ENCODE results near the gene PRDX6. TPM values are rescaled to one million over a fixed set of nuclear protein-coding genes. Genes with fewer than 3 reads are reported as not detected.

Gene PRDX6
- total and polyA plus RNA-seq, 2 donors (not counting 3 experiments of a cell fraction or from before 2014, with no cell fraction given): 145 to 288 TPM

GRCh38 chr1:173484276-173484675 lies 7.1 kb downstream of the PRDX6 start:
- Histone ChIP-seq H3K9me3 (replicated peaks; ENCODE audit: control insufficient read depth, insufficient read depth, low read length) (no peaks in the 10 kb centered on the region), H3K9me1 (replicated peaks; ENCODE audit: control insufficient read depth, extremely low read depth, insufficient read depth, low read length) (no peaks in the 10 kb centered on the region), H3K4me2 (ENCODE audit: insufficient read depth, low read length) (no peak overlapping the region), H3K9ac (replicated peaks; ENCODE audit: extremely low read depth, insufficient read depth, low read length) (no peak overlapping the region), H3K36me3 (ENCODE audit: control insufficient read depth in 2 of 2, extremely low read depth in 1 of 2, insufficient read depth in 2 of 2, low read length in 2 of 2) (peaks cover 30 to 58% of the 10 kb centered on the region in 2 experiments), H3K27ac (ENCODE audit: insufficient read depth, low read depth, low read length) (no peak overlapping the region), H3K27me3 (ENCODE audit: control insufficient read depth in 2 of 2, insufficient read depth in 2 of 2, low read length in 2 of 2) (no peaks in the 10 kb centered on the region), H3K79me2 (ENCODE audit: control insufficient read depth, insufficient read depth, low read length) (peaks cover 22% of the 10 kb centered on the region), H3K4me1 (ENCODE audit: control insufficient read depth, extremely low read depth, insufficient read depth, low read length) (peaks cover 4% of the 10 kb centered on the region), H4K20me1 (replicated peaks; ENCODE audit: control insufficient read depth, extremely low read depth, insufficient read depth, low read length) (no peaks in the 10 kb centered on the region), H3K4me3 (replicated peaks in 1 of 3; ENCODE audit: insufficient read depth in 1 of 3, low read depth in 1 of 3, low read length in 3 of 3) (no peak overlapping the region), H2AFZ (ENCODE audit: low read depth, low read length) (no peak overlapping the region)
- intact Hi-C loops (cut with micrococcal nuclease) (no loop called here), dilution Hi-C loops (cut with MboI; ENCODE audit: extremely low pct_ligation_motif_present, low sequenced_read_pairs) (no loop called here)
- ChIA-PET POLR2A (no interaction called here), CTCF (no interaction called here)
- no TSS peak for BruUV-seq (replicated peaks)
- FAIRE-seq (no peak), DNase-seq (ENCODE audit: low read depth, low spot score) (no peak)
- TF ChIP-seq CTCF (IDR thresholded peaks at IDR 0.05; ENCODE audit: extremely low read depth in 1 of 2, insufficient read depth in 1 of 2, low read depth in 1 of 2, low read length in 2 of 2): no peak
- TF ChIP-seq POLR2A (IDR thresholded peaks at IDR 0.05; ENCODE audit: low read depth, low read length): no peak
- TF ChIP-seq EZH2 (IDR thresholded peaks at IDR 0.05; ENCODE audit: borderline replicate concordance, low read depth, low read length, severe bottlenecking): no peak
- TF ChIP-seq GATA2 (IDR thresholded peaks at IDR 0.05; ENCODE audit: insufficient read depth, insufficient read length, low read depth, low read length): no peak
- TF ChIP-seq MYC (IDR thresholded peaks at IDR 0.05; ENCODE audit: low read depth, low read length): no peak
- no peak for TF ChIP-seq POLR2AphosphoS5 (IDR thresholded peaks at IDR 0.05; ENCODE audit: insufficient read depth, low read depth, low read length)
- TF ChIP-seq FOS (IDR thresholded peaks at IDR 0.05; ENCODE audit: borderline replicate concordance, insufficient read depth, low read length): no peak
- TF ChIP-seq MAX (IDR thresholded peaks at IDR 0.05; ENCODE audit: insufficient read depth, insufficient read length): no peak
- no peak for TF ChIP-seq JUN (IDR thresholded peaks at IDR 0.05; ENCODE audit: borderline replicate concordance, insufficient read depth, insufficient read length, low read depth)
